Aorta (tissue), 4 donors: ENCODE measurements around the gene ZNF335. TPM values are rescaled to one million over a fixed set of nuclear protein-coding genes. Genes with fewer than 3 reads are reported as not detected.

Experiments used
- polyA plus RNA-seq, 2 donors: library from polyadenylated mRNA; stranded (reverse); fragments of 200-250 nt; gene quantifications; one replicate each; pipeline ENCODE4 v1.2.3, GENCODE V29; 2013
- total RNA-seq, 2 donors: library from RNA; stranded (reverse); fragmentation: NEBNext Ultra II Directional; extraction: Animal tissue kit (Norgen Biotek cat#: 25700); gene quantifications; one replicate each; pipeline ENCODE4 v1.2.1, GENCODE V29; 2021
- donor health status: healthy with polysubstance abuse.
- donor health status: Bipolar disorder and iron deficiency.
- donor health status: DM: no; HTN: no; CAD: no.
- donor health status: DM: yes; HTN: yes; CAD: no.

The ZNF335 gene
- total and polyA plus RNA-seq, 4 donors = 2.8 to 31.4 (median 20.5) TPM

Other genes starting within 250 kb of the ZNF335 start
- not detected for gene SPINT4, start 249.9 kb downstream of the ZNF335 start, total RNA-seq
- not detected for gene SPINT4, start 249.9 kb downstream of the ZNF335 start, polyA plus RNA-seq
- gene WFDC3, start 180.3 kb downstream of the ZNF335 start, total RNA-seq = 1 to 10 TPM; 1.6 to 3.6 TPM
- gene WFDC3, start 180.3 kb downstream of the ZNF335 start, polyA plus RNA-seq = 1 to 10 TPM in 1 of 2 donors, not detected in 1; 1.9 TPM
- gene DNTTIP1, start 180.2 kb downstream of the ZNF335 start, total RNA-seq = 10 to 100 TPM; 25.8 to 27.8 TPM
- gene DNTTIP1, start 180.2 kb downstream of the ZNF335 start, polyA plus RNA-seq = 10 to 100 TPM; 29.3 to 30.7 TPM
- gene UBE2C, start 159.6 kb downstream of the ZNF335 start, total RNA-seq = 1 to 10 TPM; 1.0 to 1.9 TPM
- gene UBE2C, start 159.6 kb downstream of the ZNF335 start, polyA plus RNA-seq = 1 to 10 TPM in 1 of 2 donors, not detected in 1; 5.0 TPM
- not detected for gene TNNC2, start 144.9 kb downstream of the ZNF335 start, total RNA-seq
- gene TNNC2, start 144.9 kb downstream of the ZNF335 start, polyA plus RNA-seq = 10 to 100 TPM in 1 of 2 donors, 1 to 10 TPM in 1; 1.9 to 26.3 TPM
- 10 to 100 TPM; 36.2 to 57.7 TPM for gene SNX21, start 138.4 kb downstream of the ZNF335 start, total RNA-seq
- gene SNX21, start 138.4 kb downstream of the ZNF335 start, polyA plus RNA-seq = 100 to 1,000 TPM in 1 of 2 donors, 10 to 100 TPM in 1; 14.9 to 117 TPM
- 10 to 100 TPM; 11.2 to 15.8 TPM for gene ACOT8, start 114.8 kb downstream of the ZNF335 start, total RNA-seq
- gene ACOT8, start 114.8 kb downstream of the ZNF335 start, polyA plus RNA-seq = 10 to 100 TPM; 24.3 to 32.5 TPM
- gene ZSWIM3, start 114.6 kb downstream of the ZNF335 start, total RNA-seq = 1 to 10 TPM; 2.5 to 4.5 TPM
- gene ZSWIM3, start 114.6 kb downstream of the ZNF335 start, polyA plus RNA-seq = 1 to 10 TPM; 1.5 to 1.7 TPM
- gene ZSWIM1, start 91.0 kb downstream of the ZNF335 start, total RNA-seq = 1 to 10 TPM; 5.3 to 8.2 TPM
- 1 to 10 TPM; 2.9 to 3.4 TPM for gene ZSWIM1, start 91.0 kb downstream of the ZNF335 start, polyA plus RNA-seq
- gene SPATA25, start 84.6 kb downstream of the ZNF335 start, total RNA-seq = 1 to 10 TPM; 2.9 to 8.6 TPM
- 1 to 10 TPM in 1 of 2 donors, not detected in 1; 2.3 TPM for gene SPATA25, start 84.6 kb downstream of the ZNF335 start, polyA plus RNA-seq
- gene NEURL2, start 81.0 kb downstream of the ZNF335 start, total RNA-seq = 10 to 100 TPM in 1 of 2 donors, 1 to 10 TPM in 1; 9.9 to 32.9 TPM
- gene NEURL2, start 81.0 kb downstream of the ZNF335 start, polyA plus RNA-seq = 1 to 10 TPM; 2.0 to 7.0 TPM
- gene CTSA, start 80.9 kb downstream of the ZNF335 start, total RNA-seq = 100 to 1,000 TPM in 1 of 2 donors, 10 to 100 TPM in 1; 83.4 to 140 TPM
- gene CTSA, start 80.9 kb downstream of the ZNF335 start, polyA plus RNA-seq = 100 to 1,000 TPM in 1 of 2 donors, 10 to 100 TPM in 1; 37.9 to 175 TPM
- gene PLTP, start 60.0 kb downstream of the ZNF335 start, total RNA-seq = 100 to 1,000 TPM; 113 to 445 TPM
- gene PLTP, start 60.0 kb downstream of the ZNF335 start, polyA plus RNA-seq = 100 to 1,000 TPM in 1 of 2 donors, 10 to 100 TPM in 1; 80.7 to 103 TPM
- gene PCIF1, start 37.5 kb downstream of the ZNF335 start, total RNA-seq = 10 to 100 TPM; 32.5 to 33.3 TPM
- 10 to 100 TPM; 15.5 to 43.4 TPM for gene PCIF1, start 37.5 kb downstream of the ZNF335 start, polyA plus RNA-seq
- 1 to 10 TPM; 5.1 to 6.0 TPM for gene MMP9, start 36.7 kb upstream of the ZNF335 start, total RNA-seq
- gene MMP9, start 36.7 kb upstream of the ZNF335 start, polyA plus RNA-seq = 1 to 10 TPM in 1 of 2 donors, under 1 TPM in 1; 0.15 to 3.1 TPM
- gene SLC12A5, start 57.0 kb upstream of the ZNF335 start, total RNA-seq = 1 to 10 TPM in 1 of 2 donors, under 1 TPM in 1; 0.94 to 2.4 TPM
- gene SLC12A5, start 57.0 kb upstream of the ZNF335 start, polyA plus RNA-seq = not detected
- gene NCOA5, start 117.8 kb upstream of the ZNF335 start, total RNA-seq = 10 to 100 TPM; 18.6 to 23.7 TPM
- gene NCOA5, start 117.8 kb upstream of the ZNF335 start, polyA plus RNA-seq = 10 to 100 TPM in 1 of 2 donors, 1 to 10 TPM in 1; 8.5 to 10.4 TPM
- gene CD40, start 146.1 kb upstream of the ZNF335 start, total RNA-seq = 10 to 100 TPM; 20.9 to 36.1 TPM
- gene CD40, start 146.1 kb upstream of the ZNF335 start, polyA plus RNA-seq = 10 to 100 TPM in 1 of 2 donors, 1 to 10 TPM in 1; 8.6 to 47.7 TPM